ENCODE results near the gene EPHA7. TPM values are rescaled to one million over a fixed set of nuclear protein-coding genes. Genes with fewer than 3 reads are reported as not detected.

The EPHA7 gene
- total and polyA plus RNA-seq, 2 of the 13 experiments (the other 11 are each of a cell fraction or from before 2014, with no cell fraction given) = not detected

- TF ChIP-seq, protein P1, sequence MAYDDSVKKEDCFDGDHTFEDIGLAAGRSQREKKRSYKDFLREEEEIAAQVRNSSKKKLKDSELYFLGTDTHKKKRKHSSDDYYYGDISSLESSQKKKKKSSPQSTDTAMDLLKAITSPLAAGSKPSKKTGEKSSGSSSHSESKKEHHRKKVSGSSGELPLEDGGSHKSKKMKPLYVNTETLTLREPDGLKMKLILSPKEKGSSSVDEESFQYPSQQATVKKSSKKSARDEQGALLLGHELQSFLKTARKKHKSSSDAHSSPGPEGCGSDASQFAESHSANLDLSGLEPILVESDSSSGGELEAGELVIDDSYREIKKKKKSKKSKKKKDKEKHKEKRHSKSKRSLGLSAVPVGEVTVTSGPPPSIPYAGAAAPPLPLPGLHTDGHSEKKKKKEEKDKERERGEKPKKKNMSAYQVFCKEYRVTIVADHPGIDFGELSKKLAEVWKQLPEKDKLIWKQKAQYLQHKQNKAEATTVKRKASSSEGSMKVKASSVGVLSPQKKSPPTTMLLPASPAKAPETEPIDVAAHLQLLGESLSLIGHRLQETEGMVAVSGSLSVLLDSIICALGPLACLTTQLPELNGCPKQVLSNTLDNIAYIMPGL (CRISPR knock-in tag; IDR thresholded peaks at IDR 0.05; ENCODE audit: borderline replicate concordance in 1 of 2, low read depth in 1 of 2) = no peak
- TF ChIP-seq ZGPAT (CRISPR knock-in tag; IDR thresholded peaks at IDR 0.05) (no peak), ZNF746 (CRISPR knock-in tag; IDR thresholded peaks at IDR 0.05) (no peak), PCBP2 (optimal IDR thresholded peaks at IDR 0.05; ENCODE audit: low read depth, low read length, poor library complexity, severe bottlenecking) (no peak), JUN (CRISPR knock-in tag; IDR thresholded peaks at IDR 0.05) (no peak)
- TF ChIP-seq, protein P2, sequence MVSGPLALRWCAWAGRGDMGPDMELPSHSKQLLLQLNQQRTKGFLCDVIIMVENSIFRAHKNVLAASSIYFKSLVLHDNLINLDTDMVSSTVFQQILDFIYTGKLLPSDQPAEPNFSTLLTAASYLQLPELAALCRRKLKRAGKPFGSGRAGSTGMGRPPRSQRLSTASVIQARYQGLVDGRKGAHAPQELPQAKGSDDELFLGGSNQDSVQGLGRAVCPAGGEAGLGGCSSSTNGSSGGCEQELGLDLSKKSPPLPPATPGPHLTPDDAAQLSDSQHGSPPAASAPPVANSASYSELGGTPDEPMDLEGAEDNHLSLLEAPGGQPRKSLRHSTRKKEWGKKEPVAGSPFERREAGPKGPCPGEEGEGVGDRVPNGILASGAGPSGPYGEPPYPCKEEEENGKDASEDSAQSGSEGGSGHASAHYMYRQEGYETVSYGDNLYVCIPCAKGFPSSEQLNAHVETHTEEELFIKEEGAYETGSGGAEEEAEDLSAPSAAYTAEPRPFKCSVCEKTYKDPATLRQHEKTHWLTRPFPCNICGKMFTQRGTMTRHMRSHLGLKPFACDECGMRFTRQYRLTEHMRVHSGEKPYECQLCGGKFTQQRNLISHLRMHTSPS (CRISPR knock-in tag; IDR thresholded peaks at IDR 0.05; ENCODE audit: low read depth) = no peak
Measured at GRCh38 chr6:93272211-93272610, 147.1 kb downstream of the EPHA7 start (continued).

GRCh38 chr6:93266116-93266817 lies 153.1 kb downstream of the EPHA7 start:
- no peak overlapping the region for H3K9ac ChIP-seq (ENCODE audit: insufficient read depth, low read depth, low read length)
- ATAC-seq (no peak), DNase-seq (ENCODE audit: low spot score) (no peak), FAIRE-seq (no peak)
- no peaks in the 10 kb centered on the region for H4K20me1 ChIP-seq (ENCODE audit: insufficient read depth, low read length)
- 0% methylated on average over 3 of the region's 3 CpGs for WGBS (ENCODE audit: low lambda C conversion rate)
- no peak overlapping the region for H3K27ac ChIP-seq (ENCODE audit: extremely low read length, insufficient read depth, low read length)
- intact Hi-C loops (cut with micrococcal nuclease; ENCODE audit: unreplicated experiment) = no loop called here
- H3K27me3 ChIP-seq (ENCODE audit: control insufficient read depth in 1 of 2, insufficient read depth in 2 of 2, low read length in 2 of 2) = no peaks in the 10 kb centered on the region; a peak in 1 of 5 replicates
- in situ Hi-C loops (cut with HindIII; ENCODE audit: extremely low pct_ligation_motif_present, low pct_unique_long_range_greater_than_20kb) = no loop called here
- H3K4me3 ChIP-seq (replicated peaks in 1 of 3; ENCODE audit: insufficient read depth in 1 of 3, low read depth in 2 of 3, low read length in 3 of 3) = no peak overlapping the region
- H3K4me2 ChIP-seq (ENCODE audit: low read depth, low read length) = no peak overlapping the region
- ChIA-PET CTCF (ENCODE audit: low intra/inter-chr PET ratio, low total read pairs) (no interaction called here), POLR2A (no interaction called here)
- H3K9me3 ChIP-seq (ENCODE audit: low read length) = no peaks in the 10 kb centered on the region
- no peaks in the 10 kb centered on the region for H3K36me3 ChIP-seq (replicated peaks in 1 of 2; ENCODE audit: control insufficient read depth in 1 of 2, insufficient read depth in 2 of 2, low read length in 2 of 2)
- no peak overlapping the region for H2AFZ ChIP-seq (ENCODE audit: low read length)
- no peaks in the 10 kb centered on the region for H3K79me2 ChIP-seq (ENCODE audit: insufficient read depth, low read length)
- no peaks in the 10 kb centered on the region for H3K4me1 ChIP-seq (ENCODE audit: insufficient read depth, low read length)
- BruUV-seq (replicated peaks) = no TSS peak
- TF ChIP-seq MAFG (CRISPR knock-in tag; IDR thresholded peaks at IDR 0.05) (no peak), TBX2 (CRISPR knock-in tag; IDR thresholded peaks at IDR 0.05; ENCODE audit: borderline replicate concordance) (no peak), GTF3A (CRISPR knock-in tag; conservative IDR thresholded peaks at IDR 0.05) (no peak), AHR (CRISPR knock-in tag; IDR thresholded peaks at IDR 0.05) (no peak), ZKSCAN5 (CRISPR knock-in tag; IDR thresholded peaks at IDR 0.05) (no peak), NFAT5 (CRISPR knock-in tag; IDR thresholded peaks at IDR 0.05) (no peak)
